ENCODE measurements around the gene OMA1.

Gene OMA1

GRCh38 chr1:58481962-58482361 lies 64.6 kb downstream of the OMA1 start:
- no peak overlapping the region for H3K27ac ChIP-seq
- TF ChIP-seq, protein P1, sequence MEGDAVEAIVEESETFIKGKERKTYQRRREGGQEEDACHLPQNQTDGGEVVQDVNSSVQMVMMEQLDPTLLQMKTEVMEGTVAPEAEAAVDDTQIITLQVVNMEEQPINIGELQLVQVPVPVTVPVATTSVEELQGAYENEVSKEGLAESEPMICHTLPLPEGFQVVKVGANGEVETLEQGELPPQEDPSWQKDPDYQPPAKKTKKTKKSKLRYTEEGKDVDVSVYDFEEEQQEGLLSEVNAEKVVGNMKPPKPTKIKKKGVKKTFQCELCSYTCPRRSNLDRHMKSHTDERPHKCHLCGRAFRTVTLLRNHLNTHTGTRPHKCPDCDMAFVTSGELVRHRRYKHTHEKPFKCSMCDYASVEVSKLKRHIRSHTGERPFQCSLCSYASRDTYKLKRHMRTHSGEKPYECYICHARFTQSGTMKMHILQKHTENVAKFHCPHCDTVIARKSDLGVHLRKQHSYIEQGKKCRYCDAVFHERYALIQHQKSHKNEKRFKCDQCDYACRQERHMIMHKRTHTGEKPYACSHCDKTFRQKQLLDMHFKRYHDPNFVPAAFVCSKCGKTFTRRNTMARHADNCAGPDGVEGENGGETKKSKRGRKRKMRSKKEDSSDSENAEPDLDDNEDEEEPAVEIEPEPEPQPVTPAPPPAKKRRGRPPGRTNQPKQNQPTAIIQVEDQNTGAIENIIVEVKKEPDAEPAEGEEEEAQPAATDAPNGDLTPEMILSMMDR (conservative IDR thresholded peaks at IDR 0.05), result no peak
- no peak for TF ChIP-seq ZFX (IDR thresholded peaks at IDR 0.05)

- TF ChIP-seq, protein P1 (conservative IDR thresholded peaks at IDR 0.05), result no peak
- TF ChIP-seq ZFX (IDR thresholded peaks at IDR 0.05), result no peak
- H3K27ac ChIP-seq, result no peak overlapping the region
These were observed 66.3 kb downstream of the OMA1 start for GRCh38 chr1:58480191-58480590.

DNA sequence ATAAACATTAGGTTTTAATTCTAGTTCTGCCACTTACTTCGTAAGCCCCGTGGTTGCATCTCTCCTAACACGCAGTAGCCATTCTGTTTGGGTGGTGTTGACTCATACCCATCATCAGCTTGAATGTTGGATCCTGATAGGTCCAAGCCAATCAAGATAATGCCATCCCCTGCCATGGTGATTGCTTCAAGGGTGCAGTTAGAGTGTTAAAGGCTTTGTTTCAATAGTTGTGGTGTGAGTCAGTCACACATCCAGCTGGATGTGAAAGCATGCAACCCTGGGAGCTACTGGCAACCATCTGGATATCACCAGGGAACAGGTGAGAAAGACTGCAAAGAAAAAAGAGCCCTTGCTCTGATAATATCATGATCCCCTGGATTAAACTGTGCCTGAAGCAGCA lies 69.1 kb downstream of the OMA1 start:
- no peak overlapping the region for H3K27ac ChIP-seq
- TF ChIP-seq ZFX (IDR thresholded peaks at IDR 0.05), result no peak
- TF ChIP-seq, protein P1 (conservative IDR thresholded peaks at IDR 0.05), result no peak

DNA sequence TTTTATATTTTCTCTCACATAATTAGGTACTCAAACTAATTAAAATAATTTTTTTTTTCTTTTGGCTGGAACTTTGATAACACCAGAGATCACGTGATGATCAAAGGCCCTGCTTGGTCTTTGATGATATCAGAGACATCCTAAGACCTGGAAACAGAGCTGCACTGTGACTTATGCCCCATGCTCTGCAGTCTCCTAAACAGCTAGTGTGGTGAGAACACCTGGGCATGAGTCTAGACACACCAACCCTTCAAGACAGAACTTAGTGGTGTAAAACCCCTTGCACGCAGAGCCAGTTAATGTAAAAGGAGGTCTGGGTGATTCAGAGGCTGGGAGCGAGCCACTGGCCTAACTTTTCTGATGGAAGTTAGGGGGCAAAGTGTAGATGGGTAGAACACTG lies 70.3 kb downstream of the OMA1 start:
- no peak for TF ChIP-seq ZFX (IDR thresholded peaks at IDR 0.05)
- TF ChIP-seq, protein P1 (conservative IDR thresholded peaks at IDR 0.05), result no peak

DNA sequence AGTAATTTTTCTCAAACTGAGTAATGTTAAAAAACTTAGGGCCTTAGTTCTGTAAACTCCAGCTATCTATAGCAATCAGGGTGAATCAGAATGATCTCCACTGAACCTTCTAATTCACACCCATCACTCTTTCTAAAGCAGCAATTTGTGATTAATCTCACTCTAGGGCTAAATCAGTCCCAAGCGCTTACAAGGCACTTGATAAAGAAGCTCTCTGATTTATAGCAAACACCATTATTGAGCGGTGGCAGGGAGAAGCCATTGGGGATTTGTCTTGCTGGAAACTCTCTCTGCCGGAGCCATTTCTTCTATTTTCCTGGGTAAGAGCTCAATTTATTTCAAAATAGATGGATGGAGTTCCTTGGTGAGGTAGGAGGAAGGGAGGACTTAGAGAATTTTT lies 77.0 kb downstream of the OMA1 start:
- no peak overlapping the region for H3K27ac ChIP-seq
- no peak for TF ChIP-seq ZFX (IDR thresholded peaks at IDR 0.05)
- TF ChIP-seq, protein P1 (conservative IDR thresholded peaks at IDR 0.05), result no peak

More for the DNA sequence above, 70.3 kb downstream of the OMA1 start:
- H3K27ac ChIP-seq, result no peak overlapping the region

GRCh38 chr1:58469016-58469415 lies 77.5 kb downstream of the OMA1 start:
- no peak overlapping the region for H3K27ac ChIP-seq
- TF ChIP-seq, protein P1 (conservative IDR thresholded peaks at IDR 0.05), result no peak
- TF ChIP-seq ZFX (IDR thresholded peaks at IDR 0.05), result no peak

DNA sequence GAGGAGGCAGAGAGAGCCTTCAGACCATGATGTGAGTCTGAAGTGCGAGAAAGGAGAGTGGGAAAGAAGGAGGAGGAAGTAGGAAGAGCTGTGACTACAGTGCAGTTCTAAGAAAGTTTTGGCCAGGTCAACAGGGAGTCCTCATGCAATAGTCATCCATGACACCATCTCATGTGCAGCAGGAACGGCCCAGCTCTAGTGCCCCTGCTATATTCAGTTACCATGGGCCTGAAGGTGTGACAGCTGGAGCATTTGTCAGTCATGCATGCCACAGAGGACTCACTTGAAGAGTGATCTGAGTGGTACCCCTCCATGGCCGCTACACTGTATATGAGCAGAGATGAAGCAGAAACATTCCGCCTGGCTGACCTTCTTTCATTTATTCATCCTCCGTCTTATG lies 77.9 kb downstream of the OMA1 start:
- H3K27ac ChIP-seq, result no peak overlapping the region
- TF ChIP-seq, protein P1 (conservative IDR thresholded peaks at IDR 0.05), result no peak
- TF ChIP-seq ZFX (IDR thresholded peaks at IDR 0.05), result no peak

All from C4-2B (cell line).